Glutamatergic neuron (in vitro differentiated cells): ENCODE data around the gene CD99. TPM values are rescaled to one million over a fixed set of nuclear protein-coding genes. Genes with fewer than 3 reads are reported as not detected.
"Not testable (repeated sequence)": the region's sequence is repeated elsewhere in the genome, so short reads cannot be mapped to it uniquely, and the experiment has no call there.

Experiments used
- DNase-seq: peaks from one replicate; pipeline ENCODE4 v3.0.0; 2022
- H3K27ac Mint-ChIP-seq: one replicate; pipeline ENCODE4 v1.8.0; 2020; ENCODE audit warnings: mild to moderate bottlenecking, mixed read lengths, inconsistent platforms; ENCODE audit not compliant: unreplicated experiment
- H3K27me3 Mint-ChIP-seq: one replicate; pipeline ENCODE4 v1.8.0; 2020; ENCODE audit warnings: mild to moderate bottlenecking, moderate library complexity, mixed read lengths, inconsistent platforms; ENCODE audit not compliant: unreplicated experiment
- H3K36me3 Mint-ChIP-seq: one replicate; pipeline ENCODE4 v1.8.0; 2020; ENCODE audit warnings: mild to moderate bottlenecking, mixed read lengths, inconsistent platforms; ENCODE audit not compliant: unreplicated experiment
- H3K4me1 Mint-ChIP-seq: one replicate; pipeline ENCODE4 v1.8.0; 2020; ENCODE audit warnings: mild to moderate bottlenecking, low read depth, mixed read lengths, inconsistent platforms; ENCODE audit not compliant: unreplicated experiment
- H3K4me3 Mint-ChIP-seq: one replicate; pipeline ENCODE4 v1.8.0; 2020; ENCODE audit warnings: mild to moderate bottlenecking, mixed read lengths, inconsistent platforms; ENCODE audit not compliant: unreplicated experiment
- H3K9me3 Mint-ChIP-seq: one replicate; pipeline ENCODE4 v1.8.0; 2020; ENCODE audit warnings: mild to moderate bottlenecking, moderate library complexity, mixed read lengths, inconsistent platforms; ENCODE audit not compliant: unreplicated experiment
- CTCF ChIP-seq: fragments of 200-600 bp; sonication (generic); IDR thresholded peaks from one replicate; pipeline ENCODE4 v1.5.0; 2021; ENCODE audit not compliant: partially characterized antibody, unreplicated experiment
- total RNA-seq: library from RNA; stranded (reverse); fragmentation: NEBNext Ultra II Directional; extraction: Animal tissue kit (Norgen Biotek cat#: 25700); gene quantifications from one replicate; pipeline ENCODE4 v1.2.1, GENCODE V29; 2021; ENCODE audit not compliant: unreplicated experiment

The CD99 gene
- total RNA-seq, 1 donor from 2014 or later = 31.2 TPM

- DNase-seq = no peak
Observed at GRCh38 chrX:2748815-2749188, 57.7 kb downstream of the CD99 start.

GRCh38 chrX:2751291-2751690 is 60.2 kb downstream of the CD99 start:
- Mint-ChIP-seq H3K27ac (no peak overlapping the region), H3K9me3 (peaks cover 2% of the 10 kb centered on the region), H3K27me3 (no peaks in the 10 kb centered on the region), H3K4me3 (no peak overlapping the region), H3K36me3 (no peaks in the 10 kb centered on the region), H3K4me1 (peaks cover 2% of the 10 kb centered on the region)
- no peak for DNase-seq
- TF ChIP-seq CTCF = no peak

More at GRCh38 chrX:2748815-2749188, 57.7 kb downstream of the CD99 start:
- Mint-ChIP-seq H3K27me3 (no peaks in the 10 kb centered on the region), H3K4me3 (no peak overlapping the region), H3K36me3 (no peaks in the 10 kb centered on the region), H3K9me3 (peaks cover 2% of the 10 kb centered on the region), H3K4me1 (peaks cover 6% of the 10 kb centered on the region), H3K27ac (no peak overlapping the region)
- TF ChIP-seq CTCF = no peak

GRCh38 chrX:2751874-2752300 is 60.8 kb downstream of the CD99 start, which contains the start of gene XG:
TSS of gene XG (plus strand) at chrX:2752040. CDS start at chrX:2752275, 235 bp downstream.
- H3K27me3 Mint-ChIP-seq, H3K4me3 Mint-ChIP-seq, H3K27ac Mint-ChIP-seq, H3K36me3 Mint-ChIP-seq, DNase-seq, H3K9me3 Mint-ChIP-seq, H3K4me1 Mint-ChIP-seq: not testable (repeated sequence)

GRCh38 chrX:2752441-2752840 is 61.3 kb downstream of the CD99 start:
- not testable (repeated sequence) for DNase-seq, H3K27ac Mint-ChIP-seq, H3K9me3 Mint-ChIP-seq, H3K4me1 Mint-ChIP-seq, H3K4me3 Mint-ChIP-seq, H3K27me3 Mint-ChIP-seq, H3K36me3 Mint-ChIP-seq

- not testable (repeated sequence) for H3K27me3 Mint-ChIP-seq, H3K9me3 Mint-ChIP-seq, H3K4me3 Mint-ChIP-seq, H3K36me3 Mint-ChIP-seq, H3K4me1 Mint-ChIP-seq, H3K27ac Mint-ChIP-seq, DNase-seq
Observed at GRCh38 chrX:2755163-2755715, 64.1 kb downstream of the CD99 start.

GRCh38 chrX:2756548-2756947 is 65.5 kb downstream of the CD99 start:
- peaks cover 4% of the 10 kb centered on the region for H3K36me3 Mint-ChIP-seq
- no peak for DNase-seq
- no peak overlapping the region for H3K4me3 Mint-ChIP-seq
- no peak for TF ChIP-seq CTCF
- no peaks in the 10 kb centered on the region for H3K27me3 Mint-ChIP-seq
- H3K27ac Mint-ChIP-seq = no peak overlapping the region
- H3K4me1 Mint-ChIP-seq = no peaks in the 10 kb centered on the region
- H3K9me3 Mint-ChIP-seq = peaks cover 1% of the 10 kb centered on the region
